Activated naive CD4-positive, alpha-beta T cell treated with Interleukin-2 at 50 U/mL for 16 hours (primary cell): ENCODE data around the gene GPC3.
A peak's percentile ranks its signal among the peaks of the same experiment; 100 is the strongest.
"Not testable (repeated sequence)": the region's sequence is repeated elsewhere in the genome, so short reads cannot be mapped to it uniquely, and the experiment has no call there.

Experiments used
- DNase-seq: peaks from one replicate; pipeline ENCODE4 v3.0.0-alpha.2; 2020

Gene GPC3

GRCh38 chrX:133985164-133985966, at the start of gene GPC3:
Gene GPC3, minus strand, starts transcription at chrX:133985594.
- DNase-seq: peak; percentile 21

DNA sequence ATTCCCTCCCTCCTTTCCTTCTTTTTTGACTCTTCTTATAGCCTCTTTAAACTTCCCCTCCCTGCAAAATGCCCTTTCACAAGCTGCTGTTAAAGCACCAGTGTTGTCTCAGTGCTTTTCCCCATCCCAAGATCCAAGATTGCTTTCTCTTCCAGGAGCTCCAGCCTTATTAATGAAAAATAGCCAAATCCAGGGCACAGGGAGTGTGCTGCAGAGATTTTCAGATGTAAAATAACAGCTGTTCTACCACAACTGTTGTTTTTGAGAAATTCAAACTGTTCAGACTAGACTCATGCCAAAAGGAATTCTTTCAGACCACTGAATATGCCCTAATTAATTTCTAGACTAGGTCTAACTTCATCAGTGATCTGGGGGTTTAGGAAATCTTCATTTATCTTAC, 47.0 kb upstream of the GPC3 start:
- no peak for DNase-seq

DNA sequence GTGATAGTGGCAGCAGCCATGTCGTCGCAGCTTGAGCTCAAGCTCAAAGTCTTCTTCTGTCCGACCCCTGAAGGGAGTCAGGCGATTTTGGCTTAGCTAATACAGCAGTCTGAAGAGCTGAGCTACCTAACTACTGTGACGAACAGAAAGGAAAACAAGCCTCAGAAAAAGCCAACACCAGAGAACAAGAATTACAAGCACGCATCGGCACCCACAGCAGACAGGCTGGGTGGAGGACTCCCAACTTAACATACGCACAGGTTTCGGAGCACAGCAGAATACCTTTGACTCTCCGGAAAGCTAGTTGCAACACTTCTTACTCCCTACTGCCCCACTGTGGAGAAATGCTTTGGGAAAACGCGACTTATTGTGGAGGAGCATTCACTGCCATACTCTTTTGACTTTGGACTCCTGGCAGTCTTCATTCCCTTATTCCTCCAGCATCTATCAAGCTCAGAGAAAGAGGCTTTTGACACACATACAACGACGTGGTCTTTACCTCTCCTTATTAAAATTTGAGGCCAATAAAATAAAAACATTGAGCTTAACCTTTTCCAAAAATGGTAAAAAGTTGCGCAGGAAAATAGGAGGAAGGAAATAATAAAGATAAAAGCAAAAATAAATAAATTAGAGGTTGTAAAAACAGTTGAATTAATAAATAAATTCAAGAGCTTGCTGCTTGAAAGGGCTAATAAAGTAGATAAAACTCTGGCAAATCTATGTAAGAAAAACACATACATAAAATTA, 41.3 kb upstream of the GPC3 start:
- peak; percentile 2 for DNase-seq

DNA sequence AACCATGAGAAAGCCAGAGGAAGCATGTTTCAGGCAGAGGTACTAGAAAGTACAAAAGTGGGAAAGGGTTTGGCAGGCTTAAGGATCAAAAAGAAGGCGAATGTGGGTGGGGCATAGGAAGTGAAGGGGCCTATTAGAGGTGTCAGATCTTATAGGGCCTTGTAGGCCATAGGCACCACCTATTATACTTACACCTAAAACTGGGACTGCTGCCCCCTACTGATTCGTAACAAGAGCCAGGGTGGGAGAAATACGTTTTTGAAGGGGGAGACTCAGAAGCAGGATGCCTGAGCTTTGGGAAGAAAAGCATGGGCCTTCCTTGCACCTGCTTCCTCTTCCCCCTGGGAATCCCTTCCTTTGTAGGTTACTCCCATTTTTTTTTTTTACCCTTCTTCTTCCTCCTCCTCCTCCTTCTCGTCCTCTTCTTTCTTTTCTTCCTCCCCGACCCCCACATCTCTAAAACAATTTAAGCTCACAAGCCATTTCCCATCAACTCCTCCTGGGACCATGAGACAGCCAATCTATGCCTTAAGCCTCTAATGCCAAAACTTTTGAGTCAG, 40.7 kb upstream of the GPC3 start:
- DNase-seq: no peak

DNA sequence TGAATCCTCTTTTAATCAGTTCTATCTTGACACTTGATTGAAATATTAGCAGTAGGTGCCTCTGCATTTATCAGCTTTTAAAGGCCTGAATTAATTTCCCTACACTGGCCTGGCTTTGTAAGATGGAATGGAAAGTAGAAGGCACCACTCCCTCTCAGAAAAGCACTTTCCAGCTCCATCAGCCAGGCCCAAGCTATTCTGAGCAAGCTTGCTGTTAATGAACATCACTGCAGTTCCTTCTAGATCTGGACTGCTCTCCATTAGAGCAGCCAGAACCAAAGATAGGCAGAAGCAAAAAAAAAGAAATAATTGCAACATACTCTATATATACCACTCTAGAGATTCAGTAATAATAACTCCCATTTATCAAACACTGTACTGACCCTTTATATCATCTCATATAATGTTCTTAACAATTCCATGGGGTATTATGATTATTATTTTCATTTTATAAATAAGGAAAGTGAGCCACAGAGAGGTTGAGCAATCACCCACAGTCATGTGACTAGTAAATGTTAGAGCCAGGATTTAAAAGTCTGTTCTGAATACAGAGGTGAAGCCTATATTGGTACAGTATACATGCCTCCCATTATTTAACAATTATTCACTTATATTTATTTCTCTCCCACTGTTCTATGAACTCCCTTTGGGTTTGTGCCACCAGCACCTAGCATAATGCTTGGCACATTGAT, 39.4 kb upstream of the GPC3 start:
- DNase-seq: no peak

DNA sequence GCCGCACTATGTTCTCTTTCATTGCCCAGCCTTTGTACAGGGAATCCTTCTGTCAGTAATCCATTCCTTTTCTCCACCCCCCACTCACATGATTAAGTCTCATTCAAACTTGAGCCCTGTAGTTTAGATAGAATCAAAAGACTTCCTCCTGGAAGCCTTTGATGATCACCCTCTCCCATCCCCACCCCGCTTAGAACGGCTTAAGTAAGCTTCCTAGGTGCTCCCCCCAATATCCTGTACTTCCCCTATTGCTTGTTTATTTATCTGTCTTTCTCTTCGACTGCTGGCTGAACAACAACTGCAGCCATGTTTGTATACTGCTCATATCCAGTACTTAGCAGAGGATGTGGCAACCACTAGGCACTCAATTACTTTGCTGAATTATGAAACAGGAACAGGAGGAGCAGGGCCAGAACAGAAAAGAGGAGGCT, 38.5 kb upstream of the GPC3 start:
- no peak for DNase-seq

DNA sequence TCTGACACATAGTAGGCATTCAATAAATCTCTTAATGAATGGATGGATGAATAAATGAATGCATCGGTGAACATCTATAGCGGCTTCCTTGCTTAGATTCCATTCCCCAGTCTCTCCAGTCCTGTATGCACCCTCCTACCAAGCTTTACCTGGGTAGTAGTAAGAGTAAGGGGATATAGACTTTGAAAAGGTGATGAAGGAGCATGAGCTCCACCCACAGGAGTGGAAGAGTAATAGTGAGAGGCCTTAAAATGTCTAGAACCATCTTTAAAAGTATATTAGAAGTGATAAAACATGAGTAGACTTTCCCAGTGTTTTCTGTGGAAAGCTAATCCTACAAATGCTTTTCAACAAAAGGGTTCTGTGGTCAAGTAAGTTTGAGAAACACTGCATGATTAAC, 35.5 kb upstream of the GPC3 start:
- DNase-seq: no peak

GRCh38 chrX:134019567-134020206, 34.3 kb upstream of the GPC3 start:
- no peak for DNase-seq

DNA sequence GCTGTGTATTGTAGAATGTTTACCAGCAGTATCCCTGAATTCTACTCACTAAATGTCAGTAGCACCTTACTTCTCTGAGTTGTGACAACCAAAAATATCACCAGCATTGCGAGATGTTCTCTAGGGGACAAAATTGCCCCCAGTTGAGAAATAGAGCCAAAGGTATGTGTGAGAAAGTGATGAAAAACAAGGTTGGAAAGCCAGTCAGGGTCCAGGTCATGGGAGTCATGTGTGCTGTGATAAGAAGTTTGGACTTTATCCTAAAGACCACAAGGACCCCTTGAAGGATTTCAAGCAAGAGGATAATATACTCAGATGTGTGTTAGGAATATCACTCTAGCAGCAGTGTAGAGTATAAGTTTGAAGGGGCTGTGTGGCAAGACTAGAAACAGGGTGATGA, 30.9 kb upstream of the GPC3 start:
- not testable (repeated sequence) for DNase-seq

- not testable (repeated sequence) for DNase-seq
These were observed 30.1 kb upstream of the GPC3 start for GRCh38 chrX:134015510-134015909.

- no peak for DNase-seq
These were observed 28.1 kb upstream of the GPC3 start for GRCh38 chrX:134013524-134013923.

GRCh38 chrX:134013092-134013497, 27.7 kb upstream of the GPC3 start:
- DNase-seq: no peak

DNA sequence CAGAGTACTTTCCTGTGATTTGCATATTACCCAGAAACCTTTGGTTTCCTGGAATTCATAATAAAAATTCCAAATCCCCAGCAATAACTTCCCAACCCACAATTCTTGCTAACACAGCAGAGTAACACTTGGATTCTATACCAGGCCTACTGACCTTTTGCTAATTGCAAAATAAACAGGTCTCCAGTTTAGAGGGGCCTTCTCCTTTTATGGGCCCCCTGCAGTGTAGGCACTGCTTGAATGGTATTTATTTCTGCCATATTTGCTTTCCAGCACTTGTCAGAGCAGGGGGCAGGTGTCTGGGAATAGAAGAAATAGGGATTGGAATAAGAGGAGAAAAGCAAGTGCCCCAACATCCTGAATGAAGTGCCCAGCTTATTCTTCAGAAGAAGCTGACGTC, 25.3 kb upstream of the GPC3 start:
- no peak for DNase-seq

DNA sequence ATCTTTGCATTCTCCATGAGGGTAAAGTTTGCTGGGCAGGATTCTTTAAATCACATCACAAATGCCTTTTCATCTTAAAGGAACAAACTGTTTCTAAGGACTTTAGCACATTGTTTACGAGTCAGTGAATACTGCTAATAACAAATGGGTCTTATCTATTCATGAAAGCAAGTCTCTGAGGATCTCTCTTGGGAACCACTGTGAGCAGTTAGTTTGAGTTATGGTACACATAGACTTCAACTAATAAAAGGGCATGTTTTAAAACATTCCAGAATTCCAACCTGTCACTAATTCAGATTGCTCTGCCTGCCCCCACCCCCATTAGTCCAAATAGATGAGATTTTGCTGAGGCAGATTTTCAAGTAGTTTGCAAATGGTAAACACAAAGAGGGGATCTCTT, 22.3 kb upstream of the GPC3 start:
- DNase-seq: no peak

DNA sequence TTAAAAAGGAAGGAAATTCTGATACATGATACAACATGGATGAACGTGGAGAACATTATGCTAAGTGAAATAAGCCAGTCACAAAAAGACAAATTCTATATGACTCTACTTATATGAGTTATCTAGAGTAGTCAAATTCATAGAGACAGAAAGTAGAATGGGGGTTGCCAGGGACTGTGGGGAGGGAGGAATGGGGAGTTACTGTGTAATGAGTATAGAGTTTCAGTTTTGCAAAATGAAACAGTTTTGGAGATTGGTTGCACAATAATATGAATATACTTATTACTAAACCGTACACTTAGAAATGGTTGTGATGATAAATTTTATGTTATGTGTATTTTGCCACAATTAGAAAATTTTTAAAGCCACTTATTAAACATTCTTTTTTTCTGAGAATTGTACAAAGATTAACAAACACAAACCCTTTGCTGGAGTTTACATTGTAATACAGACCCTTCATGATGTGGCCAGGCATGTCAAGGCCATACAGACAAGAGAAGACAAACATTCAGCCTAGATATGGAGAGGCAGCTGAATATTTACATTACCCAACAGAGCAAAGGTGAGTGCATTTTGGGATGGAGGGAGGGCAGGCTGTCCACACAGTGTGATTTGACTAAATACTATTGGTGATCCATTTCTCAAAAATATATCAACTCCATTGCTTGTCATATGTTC, 21.2 kb upstream of the GPC3 start:
- peak; percentile 2 for DNase-seq

DNA sequence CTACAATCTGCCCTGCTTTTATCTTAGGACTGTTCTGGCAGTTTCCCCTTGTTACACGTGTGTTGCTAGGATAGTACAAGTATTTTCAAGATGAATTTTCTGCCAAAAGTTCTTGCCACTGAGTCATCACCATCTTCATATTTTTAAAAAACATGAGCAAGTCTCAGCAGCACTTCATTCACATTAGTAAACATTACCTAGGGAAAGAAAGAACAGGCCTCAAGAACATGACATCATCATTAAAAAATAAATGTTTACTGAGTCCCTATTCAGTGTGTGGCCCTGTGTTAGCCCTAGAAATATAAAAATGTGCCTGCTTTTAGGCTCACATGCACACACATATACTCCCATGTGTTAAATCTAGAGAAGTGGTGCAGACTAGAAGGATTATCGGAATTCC, 18.7 kb upstream of the GPC3 start:
- no peak for DNase-seq

DNA sequence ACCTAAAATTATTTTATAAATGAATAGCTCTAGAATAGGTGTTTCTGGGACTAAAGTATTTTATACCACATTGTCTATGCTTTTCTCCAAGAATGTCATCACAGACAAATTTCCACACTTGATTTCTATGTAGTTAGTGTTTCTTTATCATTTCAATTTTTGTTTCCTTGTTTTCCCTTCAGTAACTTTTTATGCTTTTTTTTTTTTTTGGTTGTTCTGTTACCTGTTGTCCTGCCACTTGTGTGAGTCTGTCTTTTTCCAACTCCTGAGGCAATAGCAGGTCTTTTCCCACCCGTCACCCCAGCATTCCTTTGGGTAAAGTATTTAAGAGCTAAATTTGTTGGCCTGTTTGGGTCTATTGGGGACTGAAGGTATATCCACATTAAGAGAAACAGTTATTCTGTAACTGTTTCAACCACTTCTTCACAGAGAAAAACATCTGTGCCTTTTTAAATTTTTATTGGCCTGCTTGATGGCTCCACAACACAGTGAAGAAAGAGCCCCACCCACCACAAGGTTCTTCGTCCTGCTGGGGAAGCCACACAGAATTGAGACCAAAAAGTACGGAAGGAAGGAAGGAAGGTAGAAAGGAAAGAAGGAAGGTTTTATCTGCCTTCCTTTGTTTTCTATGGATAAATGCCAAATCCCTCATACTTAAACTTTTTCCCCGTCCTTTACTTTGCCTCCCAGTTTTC, 17.7 kb upstream of the GPC3 start:
- no peak for DNase-seq

DNA sequence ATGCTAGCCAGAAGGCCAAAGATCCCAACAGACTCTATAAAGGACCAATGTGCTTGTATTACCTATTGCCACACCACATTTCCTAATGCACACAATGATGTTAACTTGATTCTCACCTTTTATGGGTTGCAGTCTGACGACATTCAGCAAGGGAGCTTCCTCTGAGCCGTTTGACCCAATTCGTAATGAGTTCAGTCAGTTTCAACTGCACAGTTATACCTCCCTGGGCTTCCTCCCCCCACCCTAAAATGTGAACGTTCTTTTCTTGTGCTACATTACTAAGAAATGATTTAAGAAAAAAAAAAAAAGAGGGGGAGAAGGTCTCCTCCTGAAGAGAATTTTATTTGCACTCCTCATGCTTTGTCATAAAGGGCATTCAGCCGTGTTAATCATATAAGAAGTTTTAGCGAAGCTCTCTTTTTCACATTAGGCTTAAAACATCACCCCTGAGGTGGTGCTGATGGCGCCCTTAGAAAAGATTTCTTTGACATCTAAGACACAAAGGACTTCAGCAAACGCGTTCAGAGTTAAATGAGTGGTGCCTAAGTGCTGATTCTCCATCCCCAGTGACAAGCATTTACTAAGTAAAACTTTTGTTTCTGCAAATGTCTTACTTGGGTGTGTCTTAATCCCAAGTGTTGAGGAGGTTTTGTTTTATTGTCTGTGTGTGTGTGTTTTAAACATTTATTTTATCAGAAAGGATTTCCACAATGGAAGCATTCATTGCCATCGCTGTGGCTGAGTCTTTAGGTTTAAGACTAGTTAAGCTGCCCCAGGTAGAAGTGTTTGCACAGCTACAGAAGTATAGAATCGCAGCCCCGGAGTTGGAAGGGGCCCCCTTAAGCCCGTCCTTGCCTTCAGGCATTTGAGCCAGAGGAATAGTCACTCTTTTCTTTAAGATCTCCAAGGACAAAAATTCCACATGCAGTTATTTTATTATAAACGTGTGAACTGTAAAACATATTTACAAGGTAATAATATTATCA, 15.2 kb upstream of the GPC3 start:
- DNase-seq: no peak

GRCh38 chrX:133999031-133999705, 13.8 kb upstream of the GPC3 start:
- no peak for DNase-seq

DNA sequence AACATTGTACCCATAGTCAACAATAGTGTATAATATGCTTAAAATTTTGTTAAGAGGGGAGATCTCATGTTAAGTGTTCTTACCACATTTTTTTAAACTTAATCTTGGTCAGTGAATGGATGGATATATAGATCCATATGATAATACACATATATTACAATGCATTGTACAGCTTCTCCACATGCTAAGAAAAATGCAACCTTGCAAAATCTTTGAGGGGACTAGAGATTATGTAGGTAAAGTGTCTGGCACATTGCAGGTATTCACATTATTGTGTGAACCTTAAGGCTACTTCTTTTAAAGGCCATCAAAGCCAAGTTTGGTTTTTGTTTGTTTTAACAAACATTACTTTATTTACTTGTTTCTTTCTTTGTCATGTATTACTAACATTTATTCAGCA, 10.4 kb upstream of the GPC3 start:
- no peak for DNase-seq
